NCI-H748 (cell line): Measurements from ENCODE around the gene CTRB1.

Experiments
- DNase-seq: peaks from one replicate; lab custom pipeline; 2025; ENCODE audit not compliant: unreplicated experiment; lab: John Stamatoyannopoulos, UW

Gene CTRB1

DNA sequence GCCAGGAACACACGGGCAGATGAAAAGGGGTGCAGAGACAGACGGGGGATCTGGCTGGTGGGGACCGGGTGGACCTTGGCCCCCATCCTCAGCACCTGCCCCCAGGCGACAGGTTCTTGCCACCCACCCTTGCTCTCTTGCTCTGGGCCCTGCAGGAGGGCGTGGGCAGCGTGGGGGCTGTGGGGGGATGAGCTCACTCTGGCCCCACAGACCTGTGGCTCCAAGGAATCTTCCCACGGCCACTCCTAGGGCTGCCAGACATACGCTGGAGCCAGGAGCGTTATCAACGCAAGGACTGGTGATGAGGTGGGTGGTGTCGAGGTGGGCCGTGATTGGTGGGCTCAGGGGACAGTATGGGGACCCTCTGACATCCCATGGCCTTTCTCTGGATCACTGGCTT lies 6.3 kb downstream of the CTRB1 start:
- no peak for DNase-seq

GRCh38 chr16:75225678-75226515 lies 7.1 kb downstream of the CTRB1 start:
- no peak for DNase-seq

DNA sequence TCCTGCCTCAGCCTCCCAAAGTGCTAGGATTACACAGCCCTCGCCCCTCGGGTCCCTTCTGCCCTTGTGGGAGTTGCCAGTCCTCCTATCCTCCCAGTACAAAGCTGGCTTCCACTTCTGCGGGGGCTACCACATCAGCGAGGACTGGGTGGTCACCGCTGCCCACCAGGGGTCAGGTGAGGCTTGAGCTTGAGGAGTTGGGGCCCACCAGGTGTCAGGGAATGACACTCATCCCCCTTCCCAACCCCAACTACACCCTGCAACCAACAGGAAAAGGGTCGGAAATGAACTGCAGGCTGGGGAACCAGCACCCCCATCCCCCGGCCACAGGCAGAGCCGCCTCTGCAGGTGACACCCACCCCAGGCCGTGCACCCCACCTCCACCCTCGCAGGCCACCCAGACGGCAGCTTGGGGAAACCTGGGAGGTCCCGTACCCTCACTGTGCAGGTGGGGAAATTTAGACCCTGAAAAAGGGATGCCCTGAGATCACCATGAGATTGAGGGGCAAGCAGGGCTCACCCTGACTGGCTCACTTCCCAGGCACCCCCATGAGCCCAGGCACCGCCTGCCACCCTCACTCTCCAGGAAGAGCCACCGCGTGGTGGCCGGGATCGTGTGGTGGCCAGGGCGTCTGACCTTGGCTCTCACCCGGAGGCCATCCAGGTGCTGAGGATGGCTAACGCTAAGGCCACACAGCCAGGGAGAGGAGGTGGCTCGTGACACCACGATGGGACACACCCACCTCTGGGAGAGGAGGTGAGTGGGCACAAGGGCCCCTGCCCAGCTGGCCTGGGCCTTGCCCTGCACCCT lies 8.0 kb downstream of the CTRB1 start:
- no peak for DNase-seq

- DNase-seq = no peak
These were observed 8.8 kb downstream of the CTRB1 start for GRCh38 chr16:75227361-75228142.

DNA sequence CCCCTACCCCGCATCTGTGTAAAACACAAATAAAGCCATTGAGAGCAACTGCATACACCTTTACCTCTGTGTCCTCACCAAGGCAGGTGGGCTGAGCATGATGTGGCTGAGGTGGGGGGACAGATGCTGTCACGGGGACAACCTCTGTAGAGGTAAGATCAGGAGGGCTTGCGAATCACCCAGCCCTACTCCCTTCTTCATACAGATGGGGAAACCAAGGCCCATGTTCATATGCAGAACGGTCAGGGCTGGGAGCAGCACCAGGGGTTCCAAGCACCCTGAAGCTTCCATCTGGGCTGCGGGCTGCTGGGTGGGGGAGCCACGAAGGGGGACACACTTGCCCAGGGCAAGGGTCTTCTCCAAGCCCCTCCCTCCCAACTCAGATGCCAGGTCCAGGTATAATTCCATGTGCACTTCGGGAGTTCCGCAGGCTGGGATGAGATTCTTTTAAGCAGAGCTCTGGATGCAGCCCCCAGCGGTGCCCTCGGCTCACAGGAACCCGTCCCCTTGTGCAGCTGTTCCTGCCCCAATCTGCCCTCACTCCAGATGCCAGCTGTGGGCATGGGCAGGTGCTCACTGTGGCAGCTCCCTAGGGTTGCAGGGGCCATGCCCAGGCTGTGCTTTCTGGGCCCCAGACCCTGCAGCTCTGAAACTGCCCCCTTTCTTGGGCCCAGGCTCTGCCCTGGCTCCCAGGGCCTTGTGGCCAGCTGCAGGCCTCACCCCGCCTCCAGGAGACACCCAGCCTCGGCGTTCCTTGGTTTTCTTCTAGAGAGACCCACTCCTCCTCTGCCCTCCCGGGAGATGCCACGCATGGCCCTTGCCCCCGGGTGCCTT lies 9.6 kb downstream of the CTRB1 start:
- no peak for DNase-seq

DNA sequence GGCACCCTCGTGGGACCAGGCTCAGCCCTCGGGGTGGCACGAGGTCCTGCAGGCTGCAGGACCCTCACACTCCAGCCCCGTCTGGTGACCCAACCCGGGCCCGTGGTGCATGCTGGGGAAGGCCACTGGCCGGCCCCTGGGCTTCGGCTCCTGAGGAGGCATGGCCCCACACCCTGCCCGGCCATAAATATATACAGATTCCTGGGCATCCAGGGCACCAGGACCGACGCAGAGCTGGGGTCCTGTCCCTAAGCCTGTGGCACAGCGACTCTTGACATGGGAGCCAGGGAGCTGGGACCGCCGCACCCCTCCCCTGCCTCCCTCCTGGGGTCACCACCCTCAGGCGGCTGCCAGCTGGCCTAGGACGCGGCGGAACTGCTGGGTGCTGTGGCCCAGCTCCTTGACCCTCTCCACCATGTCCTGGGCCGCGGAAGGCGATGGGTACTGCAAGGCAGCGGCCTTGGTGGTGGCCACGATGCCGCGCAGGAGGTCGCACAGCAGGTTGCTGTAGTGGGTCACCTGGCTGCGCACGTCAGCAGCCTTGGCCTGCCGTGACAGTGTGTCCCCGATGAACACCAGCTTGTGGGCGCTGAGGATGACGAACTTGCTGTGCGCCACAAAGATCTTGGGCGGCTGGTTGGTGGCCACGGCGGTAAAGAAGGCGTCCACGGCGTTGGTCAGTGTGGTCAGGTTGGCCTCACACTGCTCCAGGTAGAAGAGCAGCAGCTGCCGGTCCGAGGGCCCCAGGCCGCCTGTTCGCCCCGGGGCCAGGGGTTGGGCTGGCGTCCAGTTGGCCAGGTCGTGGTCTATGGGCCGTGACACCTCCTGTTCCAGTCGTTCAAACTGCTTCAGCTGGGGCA lies 10.6 kb downstream of the CTRB1 start:
- DNase-seq = no peak

DNA sequence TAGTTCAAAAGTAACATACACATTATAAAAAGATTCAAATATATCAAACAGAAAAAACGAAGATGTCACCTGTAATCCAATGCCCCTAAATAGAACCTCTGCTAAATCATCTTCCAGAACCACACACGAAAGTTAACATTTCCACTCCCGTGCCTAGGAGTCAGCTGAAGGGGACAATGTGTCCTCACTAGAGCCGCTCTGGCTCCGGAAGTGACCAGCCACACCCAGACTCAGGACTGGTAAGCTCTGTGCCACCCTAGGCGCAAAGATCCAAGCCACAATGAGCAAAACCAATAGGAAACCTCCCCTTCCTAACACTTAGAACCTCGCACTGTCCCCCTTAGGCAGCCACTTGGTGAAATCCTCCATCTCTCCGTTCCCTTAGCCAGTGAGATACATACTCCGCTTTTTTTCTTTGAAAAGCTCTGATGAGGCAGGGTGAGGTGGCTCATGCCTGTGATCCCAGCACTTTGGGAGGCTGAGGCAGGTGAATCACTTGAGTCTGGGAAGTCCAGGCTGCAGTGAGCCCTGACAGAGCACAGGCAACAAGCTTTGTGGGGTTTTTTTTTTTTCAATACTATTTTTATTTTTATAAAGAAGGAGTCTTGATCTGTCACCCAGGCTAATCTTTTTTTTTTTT lies 11.8 kb downstream of the CTRB1 start:
- DNase-seq = no peak

DNA sequence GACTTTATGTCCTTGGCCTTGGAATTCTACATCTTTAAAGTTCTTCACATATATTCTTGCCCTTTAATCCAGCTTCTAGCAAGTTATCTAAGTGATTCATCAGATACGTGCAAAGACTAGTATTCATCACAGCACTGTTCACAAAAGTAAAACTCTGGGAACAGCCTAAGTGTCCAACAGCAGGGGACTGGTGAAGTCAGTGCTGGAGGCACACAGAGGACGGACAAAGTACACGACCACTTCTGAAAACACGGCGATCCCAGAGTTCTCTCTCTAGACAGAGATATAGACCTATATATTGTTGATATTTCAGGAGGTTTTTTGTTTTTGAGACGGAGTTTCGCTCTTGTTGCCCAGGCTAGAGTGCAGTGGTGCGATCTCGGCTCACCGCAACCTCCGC lies 12.8 kb downstream of the CTRB1 start:
- DNase-seq = no peak

DNA sequence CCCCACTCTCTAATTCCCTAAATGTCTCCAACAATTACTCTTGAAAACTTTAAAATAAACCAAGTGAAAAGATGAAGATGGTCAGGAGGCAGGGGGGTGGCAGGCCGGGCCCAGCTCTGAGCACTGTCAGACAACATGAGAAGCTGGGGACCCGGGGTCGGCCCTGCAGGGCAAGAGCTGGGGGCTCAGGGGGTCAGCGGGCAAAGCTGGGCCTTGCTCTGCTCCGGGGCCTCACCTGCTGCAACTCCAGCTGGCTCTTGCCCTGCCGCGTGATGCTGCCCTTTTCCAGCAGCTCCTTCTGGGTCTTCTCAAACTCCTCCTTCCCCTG lies 14.8 kb downstream of the CTRB1 start:
- DNase-seq = no peak

DNA sequence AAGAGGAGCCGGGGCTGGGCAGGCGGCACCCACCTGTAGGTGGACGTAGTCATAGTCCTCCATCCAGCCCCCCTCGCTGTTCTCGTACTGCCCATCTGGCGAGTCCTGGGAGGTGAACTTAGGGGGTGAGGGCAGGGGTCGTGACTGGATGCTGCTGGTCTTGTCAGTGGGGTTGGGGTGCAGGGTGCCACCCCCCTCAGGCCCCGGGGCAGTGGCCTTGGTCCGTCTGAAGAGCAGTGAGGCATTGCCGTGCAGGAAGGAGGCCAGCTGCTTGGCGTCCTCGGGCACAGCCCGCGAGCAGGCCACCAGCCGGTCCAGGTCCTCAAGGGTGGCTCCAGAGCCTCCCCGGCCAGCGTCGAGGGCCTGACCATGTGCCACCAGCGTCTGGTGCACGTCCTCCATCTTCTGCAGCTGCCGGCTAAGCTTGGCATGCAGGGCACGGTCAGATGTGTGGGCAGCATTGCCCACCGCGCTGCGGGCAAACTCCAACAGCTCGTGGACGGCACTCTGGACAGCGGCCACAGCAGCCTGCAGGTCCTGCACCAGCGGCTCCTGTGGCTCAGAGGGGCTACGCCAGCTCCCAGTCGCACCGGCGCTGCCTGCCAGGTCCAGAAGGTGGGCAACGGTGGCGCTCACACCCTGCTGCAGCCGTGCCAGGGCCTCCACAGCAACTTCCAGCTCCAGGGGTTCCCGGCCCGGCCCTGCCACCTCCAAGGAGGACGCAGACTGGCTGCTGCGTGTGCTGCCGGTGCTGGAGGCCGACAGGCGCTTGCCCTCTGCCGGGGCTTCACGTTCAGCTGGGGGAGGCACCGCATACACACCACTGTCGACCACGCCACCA lies 16.3 kb downstream of the CTRB1 start:
- no peak for DNase-seq

- DNase-seq = no peak
These were observed 17.0 kb downstream of the CTRB1 start for GRCh38 chr16:75235721-75236193.

GRCh38 chr16:75236232-75236631 lies 17.4 kb downstream of the CTRB1 start:
- no peak for DNase-seq

DNA sequence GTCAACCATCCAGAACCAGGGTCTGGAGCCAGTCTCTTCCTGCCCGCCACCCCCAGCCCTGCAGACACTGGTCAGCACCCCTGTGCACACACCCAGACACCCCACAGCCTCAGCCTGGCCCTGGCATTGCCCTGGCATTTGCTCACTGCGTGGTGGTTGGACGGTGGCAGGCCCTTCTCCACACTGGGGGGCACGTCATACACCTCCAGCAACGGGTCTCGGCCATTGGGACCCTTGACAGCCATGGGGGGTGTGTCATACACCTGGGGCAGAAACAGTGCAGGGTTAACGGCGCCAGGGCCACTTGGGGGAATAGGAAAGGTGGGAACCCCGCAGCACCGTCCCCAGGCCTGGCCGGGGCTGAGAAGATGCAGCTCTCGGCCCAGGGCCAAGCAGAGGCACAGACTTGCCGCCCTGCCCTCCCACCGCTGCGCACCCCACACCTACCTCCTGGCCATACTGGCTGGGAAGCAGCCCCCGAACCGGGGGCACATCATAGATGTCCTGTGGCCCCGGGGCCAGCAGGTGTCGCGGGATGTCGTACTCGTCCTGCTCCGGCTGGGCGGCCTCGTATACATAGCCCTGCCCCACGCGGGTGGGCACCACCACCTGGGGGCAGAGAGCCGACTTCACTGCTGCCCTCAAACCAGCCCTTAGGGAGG lies 18.1 kb downstream of the CTRB1 start:
- no peak for DNase-seq

- no peak for DNase-seq
These were observed 18.8 kb downstream of the CTRB1 start for GRCh38 chr16:75237398-75238131.

DNA sequence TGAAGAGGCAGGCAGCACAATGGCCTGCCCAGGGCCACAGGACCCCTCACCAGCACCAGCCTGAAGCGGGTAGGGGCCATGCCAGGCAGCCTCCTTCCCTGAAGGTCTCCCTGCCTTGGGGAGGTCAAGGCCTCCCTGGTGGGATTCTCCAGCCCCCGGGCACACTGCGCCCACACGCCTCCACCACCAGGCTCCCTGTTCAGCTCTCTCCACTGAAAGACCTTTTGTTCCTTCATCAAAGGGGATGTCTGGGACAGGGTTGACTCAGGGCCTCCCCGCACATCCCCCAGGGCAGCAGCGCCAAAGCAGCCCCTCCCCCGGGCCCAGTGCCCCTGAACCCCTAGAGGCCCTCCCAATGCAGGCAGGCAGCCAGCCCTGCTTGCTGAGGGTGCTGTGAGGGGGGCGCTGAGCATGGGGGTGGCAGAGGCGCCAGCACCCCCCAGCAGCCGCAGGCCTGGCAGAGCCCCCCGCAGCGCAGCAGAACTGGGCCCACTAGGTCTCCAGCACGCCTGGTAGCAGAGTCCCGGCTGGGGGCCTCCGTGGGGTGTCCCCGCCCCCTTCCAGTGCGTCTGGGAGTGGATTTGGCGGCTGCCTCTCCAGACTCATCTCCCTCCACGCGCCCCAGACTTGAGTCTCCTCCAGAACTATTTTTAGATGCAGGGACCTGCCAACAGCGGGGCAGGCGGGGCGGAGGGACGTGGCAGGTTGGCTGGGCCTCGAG lies 19.5 kb downstream of the CTRB1 start:
- no peak for DNase-seq

GRCh38 chr16:75238853-75239541 lies 20.2 kb downstream of the CTRB1 start:
- no peak for DNase-seq
